ENCODE results near the gene HYAL1.
"Not testable (repeated sequence)": the region's sequence is repeated elsewhere in the genome, so short reads cannot be mapped to it uniquely, and the experiment has no call there.

Gene HYAL1

GRCh38 chr3:50272538-50272910 lies 30.9 kb downstream of the HYAL1 start:
- DNase-seq, result not testable (repeated sequence)

GRCh38 chr3:50271314-50271936 lies 31.9 kb downstream of the HYAL1 start:
- no peak for DNase-seq

- no peak for DNase-seq
Measured at GRCh38 chr3:50270422-50271224, 32.8 kb downstream of the HYAL1 start.

- DNase-seq, result no peak
Measured at GRCh38 chr3:50269977-50270413, 33.4 kb downstream of the HYAL1 start.

GRCh38 chr3:50269460-50269859 lies 33.9 kb downstream of the HYAL1 start:
- DNase-seq, result no peak

GRCh38 chr3:50268703-50269451 lies 34.5 kb downstream of the HYAL1 start, which contains the start of gene SEMA3B:
SEMA3B (plus strand) TSS chr3:50269147; CDS start chr3:50269241, 94 bp downstream.
- DNase-seq, result no peak

GRCh38 chr3:50268276-50268675 lies 35.1 kb downstream of the HYAL1 start:
- no peak for DNase-seq

GRCh38 chr3:50267280-50267913 lies 36.0 kb downstream of the HYAL1 start:
- DNase-seq, result no peak

GRCh38 chr3:50266836-50267235 lies 36.5 kb downstream of the HYAL1 start:
- no peak for DNase-seq

- no peak for DNase-seq
Measured at GRCh38 chr3:50266017-50266416, 37.4 kb downstream of the HYAL1 start.

GRCh38 chr3:50265571-50265970 lies 37.8 kb downstream of the HYAL1 start:
- DNase-seq, result no peak

GRCh38 chr3:50264964-50265485 lies 38.3 kb downstream of the HYAL1 start:
- DNase-seq, result no peak

- no peak for DNase-seq
Measured at GRCh38 chr3:50264383-50264963, 38.9 kb downstream of the HYAL1 start.

GRCh38 chr3:50263478-50264382 lies 39.6 kb downstream of the HYAL1 start:
- DNase-seq, result no peak

GRCh38 chr3:50262778-50263177 lies 40.6 kb downstream of the HYAL1 start:
- no peak for DNase-seq

- DNase-seq, result not testable (repeated sequence)
Measured at GRCh38 chr3:50262200-50262599, 41.2 kb downstream of the HYAL1 start.

- no peak for DNase-seq
Measured at GRCh38 chr3:50261505-50261904, 41.9 kb downstream of the HYAL1 start.

GRCh38 chr3:50260942-50261441 lies 42.4 kb downstream of the HYAL1 start:
- no peak for DNase-seq

GRCh38 chr3:50260027-50260941 lies 43.1 kb downstream of the HYAL1 start:
- peak; percentile 94 to 97 (median 95) for DNase-seq

- DNase-seq, result no peak
Measured at GRCh38 chr3:50259432-50260026, 43.8 kb downstream of the HYAL1 start.
